HG03457 (cell line): ENCODE measurements around the gene LBX1.

ENCODE experiments used
- ATAC-seq: cut with Tn5 transposase; IDR thresholded peaks from one replicate; pipeline ENCODE4 v1.9.1; 2021; ENCODE audit warnings: moderate number of reproducible peaks; ENCODE audit not compliant: unreplicated experiment

Gene LBX1

GRCh38 chr10:101226491-101227428 lies 2.5 kb downstream of the LBX1 start:
- no peak for ATAC-seq

- no peak for ATAC-seq
Observed at GRCh38 chr10:101225846-101226421, 3.3 kb downstream of the LBX1 start.

- ATAC-seq, result no peak
Observed at GRCh38 chr10:101224910-101225823, 4.1 kb downstream of the LBX1 start.

GRCh38 chr10:101224060-101224909 lies 5.0 kb downstream of the LBX1 start:
- ATAC-seq, result no peak

- ATAC-seq, result no peak
Observed at GRCh38 chr10:101223274-101224059, 5.8 kb downstream of the LBX1 start.

- ATAC-seq, result no peak
Observed at GRCh38 chr10:101222683-101223273, 6.5 kb downstream of the LBX1 start.

- no peak for ATAC-seq
Observed at GRCh38 chr10:101221963-101222531, 7.2 kb downstream of the LBX1 start.

- ATAC-seq, result no peak
Observed at GRCh38 chr10:101221549-101221948, 7.7 kb downstream of the LBX1 start.

GRCh38 chr10:101219946-101220451 lies 9.3 kb downstream of the LBX1 start:
- ATAC-seq, result no peak

GRCh38 chr10:101219139-101219945 lies 9.9 kb downstream of the LBX1 start:
- no peak for ATAC-seq

GRCh38 chr10:101218351-101219138 lies 10.7 kb downstream of the LBX1 start:
- no peak for ATAC-seq

GRCh38 chr10:101217450-101218281 lies 11.6 kb downstream of the LBX1 start:
- ATAC-seq, result no peak

- ATAC-seq, result no peak
Observed at GRCh38 chr10:101217044-101217425, 12.2 kb downstream of the LBX1 start.

- no peak for ATAC-seq
Observed at GRCh38 chr10:101216207-101217043, 12.8 kb downstream of the LBX1 start.
